H1 (cell line): ENCODE measurements around the gene TLR7.

Experiments used
- CTCF ChIP-seq, 3 experiments: IDR thresholded peaks; 1 replicate in 2 of 3; 2 replicates in 1 of 3; pipeline versions ENCODE4 v1.5.1 to v1.6.1; 2011; ENCODE audit warnings: low read length in 3 of 3, mild to moderate bottlenecking in 3 of 3, inconsistent platforms in 2 of 3, low read depth in 1 of 3, moderate library complexity in 1 of 3; ENCODE audit not compliant: insufficient read depth in 1 of 3; ENCODE audit errors: control extremely low read depth in 1 of 3
- EZH2 ChIP-seq: fragments of 200-600 bp; sonication (generic); IDR thresholded peaks from 2 replicates; pipeline ENCODE4 v1.7.1; 2012; ENCODE audit warnings: low read depth, mild to moderate bottlenecking, moderate library complexity, low read length, inconsistent platforms; ENCODE audit not compliant: severe bottlenecking
- NANOG ChIP-seq: IDR thresholded peaks from 2 replicates; pipeline ENCODE4 v1.6.1; 2011; ENCODE audit warnings: low read length, low read depth, mild to moderate bottlenecking, inconsistent platforms; ENCODE audit not compliant: insufficient read depth, poor library complexity, severe bottlenecking
- POLR2A ChIP-seq, 2 experiments: IDR thresholded peaks; 1 replicate in 1 of 2; 2 replicates in 1 of 2; pipeline ENCODE4 v1.6.1; 2011; ENCODE audit warnings: low read depth in 2 of 2, low read length in 2 of 2, mild to moderate bottlenecking in 2 of 2; ENCODE audit errors: control extremely low read depth in 1 of 2
- RAD21 ChIP-seq, 2 experiments: IDR thresholded peaks in 1 of 2; conservative IDR thresholded peaks in 1 of 2; 2 replicates each; pipeline ENCODE4 v1.6.1; 2011; ENCODE audit warnings: low read depth in 2 of 2, low read length in 2 of 2, improper control_type of control experiment in 1 of 2, inconsistent platforms in 1 of 2, mild to moderate bottlenecking in 1 of 2, moderate library complexity in 1 of 2

- TF ChIP-seq CTCF (IDR thresholded peaks at IDR 0.05; ENCODE audit: control extremely low read depth in 1 of 3, insufficient read depth in 1 of 3, low read depth in 1 of 3, low read length in 3 of 3) (no peak), POLR2A (IDR thresholded peaks at IDR 0.05; ENCODE audit: control extremely low read depth in 1 of 2, low read depth in 2 of 2, low read length in 2 of 2) (no peak), EZH2 (no peak), NANOG (no peak), RAD21 (IDR thresholded peaks at IDR 0.05 in 1 of 2, conservative IDR thresholded peaks at IDR 0.05 in 1 of 2; ENCODE audit: low read depth in 2 of 2, low read length in 2 of 2) (no peak)
These were observed 20.3 kb downstream of the TLR7 start for GRCh38 chrX:12887141-12887540.
